ENCODE results near the gene HDGF.
A peak's percentile ranks its signal among the peaks of the same experiment; 100 is the strongest.
"Not testable (repeated sequence)": the region's sequence is repeated elsewhere in the genome, so short reads cannot be mapped to it uniquely, and the experiment has no call there.

The HDGF gene

DNA sequence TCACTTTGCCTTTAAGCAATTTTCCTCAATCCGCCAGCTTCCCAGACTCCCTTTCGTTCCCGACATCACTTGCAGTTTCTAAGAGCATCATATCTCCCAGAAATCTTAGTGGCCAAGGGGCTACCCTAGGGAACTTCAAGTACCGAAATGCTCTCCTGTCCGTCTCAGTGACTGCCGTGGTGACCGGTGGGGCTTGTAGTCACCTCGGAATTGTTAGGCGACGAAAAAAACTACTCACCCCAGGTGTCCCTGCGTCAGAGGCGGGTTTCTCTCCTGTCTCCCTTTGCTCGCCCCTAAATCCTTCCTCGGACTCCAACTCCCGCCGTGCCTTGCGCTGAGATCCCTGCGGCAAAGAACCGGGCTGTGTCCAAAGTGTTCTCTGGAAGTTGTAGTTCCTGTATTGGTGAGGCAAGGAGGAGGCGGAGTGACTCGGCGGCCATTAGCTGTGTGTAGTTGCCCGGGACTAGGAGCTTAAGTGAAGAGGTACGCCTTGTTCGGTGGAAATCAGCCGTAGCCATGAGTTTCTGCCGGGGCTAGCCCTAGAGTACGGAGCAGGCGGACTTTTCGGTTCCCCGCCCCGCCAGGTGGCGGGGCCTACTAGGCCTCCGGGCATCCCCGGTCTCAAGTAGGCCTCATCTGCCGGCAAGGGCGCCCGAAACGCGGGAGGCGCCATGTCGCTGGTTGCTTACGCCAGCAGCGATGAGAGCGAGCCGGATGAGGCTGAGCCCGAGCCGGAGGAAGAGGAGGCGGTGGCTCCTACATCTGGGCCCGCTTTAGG, 15.8 kb upstream of the HDGF start, which contains the start of gene PRCC:
TSS of gene PRCC (plus strand) at position 435 of the 778 bp plus-strand sequence. CDS start at position 672, 237 bp downstream.
- DNase-seq (ENCODE audit: low read depth) = peak; percentile 100
- TF ChIP-seq, protein P1, sequence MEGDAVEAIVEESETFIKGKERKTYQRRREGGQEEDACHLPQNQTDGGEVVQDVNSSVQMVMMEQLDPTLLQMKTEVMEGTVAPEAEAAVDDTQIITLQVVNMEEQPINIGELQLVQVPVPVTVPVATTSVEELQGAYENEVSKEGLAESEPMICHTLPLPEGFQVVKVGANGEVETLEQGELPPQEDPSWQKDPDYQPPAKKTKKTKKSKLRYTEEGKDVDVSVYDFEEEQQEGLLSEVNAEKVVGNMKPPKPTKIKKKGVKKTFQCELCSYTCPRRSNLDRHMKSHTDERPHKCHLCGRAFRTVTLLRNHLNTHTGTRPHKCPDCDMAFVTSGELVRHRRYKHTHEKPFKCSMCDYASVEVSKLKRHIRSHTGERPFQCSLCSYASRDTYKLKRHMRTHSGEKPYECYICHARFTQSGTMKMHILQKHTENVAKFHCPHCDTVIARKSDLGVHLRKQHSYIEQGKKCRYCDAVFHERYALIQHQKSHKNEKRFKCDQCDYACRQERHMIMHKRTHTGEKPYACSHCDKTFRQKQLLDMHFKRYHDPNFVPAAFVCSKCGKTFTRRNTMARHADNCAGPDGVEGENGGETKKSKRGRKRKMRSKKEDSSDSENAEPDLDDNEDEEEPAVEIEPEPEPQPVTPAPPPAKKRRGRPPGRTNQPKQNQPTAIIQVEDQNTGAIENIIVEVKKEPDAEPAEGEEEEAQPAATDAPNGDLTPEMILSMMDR (IDR thresholded peaks at IDR 0.05; ENCODE audit: control insufficient read depth, extremely low read depth, insufficient read depth) = no peak
- peak within 1 kb of the TSS; percentile 94 for H3K4me3 ChIP-seq (ENCODE audit: low read depth, low read length)

DNA sequence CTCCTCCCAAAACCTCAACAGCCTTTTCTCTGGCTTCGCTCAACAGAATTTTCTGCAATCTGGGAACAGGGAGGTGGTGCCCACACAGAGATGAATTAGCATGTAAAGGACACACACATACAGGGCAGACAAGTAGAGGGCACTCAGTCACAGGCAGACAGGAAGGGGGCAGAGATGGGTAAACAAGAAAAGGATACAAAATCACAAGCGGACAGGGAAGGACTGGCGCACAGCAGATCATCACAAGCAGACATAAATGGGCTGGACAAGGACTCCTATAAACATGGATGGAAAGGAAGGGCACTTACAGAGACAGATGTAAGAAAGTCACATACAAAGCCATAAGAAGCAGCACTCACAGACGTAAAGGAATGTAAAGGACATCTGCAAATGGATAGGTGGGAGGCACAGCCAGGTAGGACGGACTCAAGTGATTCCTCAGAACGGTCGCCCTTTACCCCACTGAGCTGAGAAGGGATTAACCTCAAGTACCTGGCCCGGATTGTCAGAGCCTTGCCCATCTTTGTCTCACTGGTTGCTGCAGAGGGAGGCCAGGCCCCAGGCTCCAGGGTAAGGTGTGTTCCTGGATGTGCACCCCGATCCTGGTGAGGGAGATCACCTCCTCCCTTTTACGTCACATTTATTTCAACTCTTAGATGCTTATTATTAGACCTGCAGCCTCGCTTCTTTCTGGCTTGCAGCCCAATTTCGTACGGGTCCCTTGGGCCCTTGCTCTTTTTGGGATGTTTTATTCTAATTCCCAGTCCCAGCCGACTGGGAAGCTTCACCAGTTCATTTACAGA, 15.0 kb upstream of the HDGF start:
- TF ChIP-seq, protein P1 (IDR thresholded peaks at IDR 0.05; ENCODE audit: control insufficient read depth, extremely low read depth, insufficient read depth) = 0 out of 2 replicates have a peak, but pooled peaks have one; percentile 13
- DNase-seq (ENCODE audit: low read depth) = no peak
- H3K4me3 ChIP-seq (ENCODE audit: low read depth, low read length) = peak overlapping the region; percentile 94

DNA sequence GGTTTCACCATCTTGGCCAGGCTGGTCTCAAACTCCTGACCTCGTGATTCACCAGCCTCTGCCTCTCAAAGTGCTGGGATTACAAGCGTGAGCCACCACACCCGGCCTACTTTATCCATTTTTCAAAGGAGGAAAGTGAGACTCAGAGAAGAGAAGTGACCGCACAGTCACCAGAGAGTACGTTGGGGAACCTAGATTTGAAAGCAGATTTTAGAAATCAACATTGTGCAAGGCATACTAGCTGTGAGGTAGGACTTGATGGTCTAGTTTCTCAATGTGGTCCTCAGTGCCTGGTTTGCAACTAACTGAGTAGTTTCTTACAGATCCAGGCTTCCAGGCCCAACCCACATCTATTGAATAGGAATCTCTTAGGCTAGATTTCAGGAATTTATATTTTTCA, 14.2 kb upstream of the HDGF start:
- peak overlapping the region; percentile 94 for H3K4me3 ChIP-seq (ENCODE audit: low read depth, low read length)
- TF ChIP-seq, protein P1 (IDR thresholded peaks at IDR 0.05; ENCODE audit: control insufficient read depth, extremely low read depth, insufficient read depth) = no peak
- no peak for DNase-seq (ENCODE audit: low read depth)

DNA sequence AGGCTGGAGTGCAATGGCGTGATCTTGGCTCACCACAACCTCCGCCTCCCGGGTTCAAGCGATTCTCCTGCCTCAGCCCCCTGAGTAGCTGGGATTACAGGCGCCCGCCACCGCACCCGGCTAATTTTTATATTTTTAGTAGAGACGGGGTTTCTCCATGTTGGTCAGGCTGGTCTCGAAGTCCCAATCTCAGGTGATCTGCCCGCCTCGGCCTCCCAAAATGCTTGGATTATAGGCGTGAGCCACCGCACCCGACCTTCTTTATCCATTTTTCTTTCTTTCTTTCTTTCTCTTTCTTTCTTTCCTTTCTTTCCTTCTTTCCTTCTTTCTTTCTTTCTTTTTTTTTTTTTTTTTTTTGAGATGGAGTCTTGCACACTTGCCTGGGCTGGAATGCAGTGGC, 13.7 kb upstream of the HDGF start:
- not testable (repeated sequence) for DNase-seq (ENCODE audit: low read depth); H3K4me3 ChIP-seq (ENCODE audit: low read depth, low read length)

DNA sequence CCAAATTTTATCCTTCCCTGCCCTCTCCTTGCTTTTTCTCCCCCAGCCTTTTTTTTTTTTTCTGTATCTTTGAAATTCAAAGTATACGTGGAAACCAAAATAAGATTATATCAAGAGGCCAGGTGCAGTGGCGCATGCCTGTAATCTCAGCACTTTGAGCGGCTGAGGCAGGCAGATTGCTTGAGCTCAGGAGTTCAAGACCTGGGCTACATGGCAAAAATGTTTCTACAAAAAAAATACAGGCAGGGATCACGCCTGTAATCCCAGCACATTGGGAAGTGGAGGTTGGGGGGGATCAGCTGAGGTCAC, 9.3 kb upstream of the HDGF start:
- no peak overlapping the region for H3K4me3 ChIP-seq (ENCODE audit: low read depth, low read length)
- no peak for DNase-seq (ENCODE audit: low read depth)
- TF ChIP-seq, protein P1 (IDR thresholded peaks at IDR 0.05; ENCODE audit: control insufficient read depth, extremely low read depth, insufficient read depth) = no peak

DNA sequence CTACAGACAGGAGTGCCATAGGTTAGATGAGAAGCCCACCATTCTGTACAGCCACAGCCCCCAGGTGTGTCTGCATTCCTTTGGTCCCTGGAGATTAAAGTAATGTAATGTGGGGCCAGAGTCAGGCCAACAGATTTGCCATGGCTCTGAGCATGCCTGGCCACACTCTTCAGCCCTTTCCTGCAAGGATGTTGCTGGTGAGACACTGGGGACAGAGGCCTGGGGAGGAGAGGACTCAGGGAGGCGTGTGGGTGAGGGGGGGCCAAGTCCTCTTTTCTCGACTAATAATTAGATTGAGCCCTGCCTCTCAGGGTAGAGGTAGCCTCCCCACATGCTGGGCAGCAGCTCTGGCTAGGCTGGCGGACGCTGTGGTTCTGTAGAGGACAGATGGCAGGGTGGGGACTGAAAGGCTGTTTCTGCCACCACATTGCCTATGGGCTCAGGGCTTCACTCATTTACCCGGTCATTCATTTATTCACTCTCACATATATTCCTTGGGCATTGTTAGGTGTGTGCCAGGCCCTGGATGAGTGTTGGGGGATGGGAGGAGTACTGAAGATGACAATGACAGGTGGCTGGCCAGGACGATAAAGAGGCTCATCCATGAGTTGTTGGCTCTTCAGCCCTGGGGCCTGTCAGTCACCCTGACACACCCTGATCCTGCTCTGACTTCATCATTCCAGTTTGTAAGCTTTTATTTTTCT, 8.8 kb upstream of the HDGF start:
- no peak for DNase-seq (ENCODE audit: low read depth)

DNA sequence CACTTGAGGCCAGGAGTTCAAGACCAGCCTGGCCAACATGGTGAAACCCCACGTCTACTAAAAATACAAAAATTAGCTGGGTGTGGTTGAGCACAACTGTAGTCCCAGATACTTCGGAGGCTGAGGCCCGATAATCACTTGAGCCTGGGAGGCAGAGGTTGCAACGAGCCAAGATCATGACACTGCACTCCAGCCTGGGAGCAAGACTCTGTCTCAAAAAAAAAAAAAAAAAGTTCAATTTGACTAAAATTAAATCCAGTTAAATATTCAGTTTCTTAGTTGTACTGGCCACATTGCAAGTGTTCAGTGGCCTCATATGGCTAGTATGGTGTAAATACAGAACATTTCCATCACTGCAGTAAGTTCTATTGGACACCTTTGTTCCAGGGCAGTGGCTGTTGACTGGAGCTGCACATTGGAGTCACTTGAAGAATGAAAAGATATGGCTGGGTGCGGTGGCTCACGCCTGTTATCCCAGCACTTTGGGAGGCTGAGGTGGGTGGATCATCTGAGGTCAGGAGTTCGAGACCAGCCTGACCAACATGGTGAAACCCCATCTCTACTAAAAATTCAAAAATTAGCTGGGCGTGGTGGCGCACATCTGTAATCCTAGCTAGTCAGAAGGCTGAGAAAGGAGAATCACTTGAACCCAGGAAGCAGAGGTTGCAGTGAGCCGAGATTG, 6.2 kb upstream of the HDGF start:
- H3K4me3 ChIP-seq (ENCODE audit: low read depth, low read length); DNase-seq (ENCODE audit: low read depth): not testable (repeated sequence)

More for the DNA sequence above, 8.8 kb upstream of the HDGF start:
- TF ChIP-seq, protein P1 (IDR thresholded peaks at IDR 0.05; ENCODE audit: control insufficient read depth, extremely low read depth, insufficient read depth) = no peak
- H3K4me3 ChIP-seq (ENCODE audit: low read depth, low read length) = no peak overlapping the region
